H1 (cell line): Measurements from ENCODE around the gene SCMH1. TPM values are rescaled to one million over a fixed set of nuclear protein-coding genes. Genes with fewer than 3 reads are reported as not detected.

Experiments used
- CTCF ChIA-PET: fragments of 300-600 bp; sonication (Branson Sonifier 250); formaldehyde crosslinking; loops from one replicate; lab custom pipeline; 2021; ENCODE audit not compliant: partially characterized antibody; lab: Charles Lee
- POLR2A ChIA-PET: fragments of 300-600 bp; sonication (Branson Sonifier 250); formaldehyde crosslinking; loops from one replicate; lab custom pipeline; 2021; ENCODE audit warnings: inconsistent platforms; ENCODE audit not compliant: partially characterized antibody; lab: Charles Lee
- DNase-seq, 2 experiments: peaks; one replicate each; pipeline versions ENCODE4 v3.0.0 to v3.0.0-alpha.2; 2010 to 2022; ENCODE audit warnings: low spot score in 2 of 2, low read depth in 1 of 2, mixed read lengths in 1 of 2
- FAIRE-seq: peaks from 2 replicates; lab custom pipeline; 2011; peaks lifted over from hg19 to GRCh38; lab: Jason Lieb, UNC
- H2AFZ ChIP-seq: 2 replicates; pipeline ENCODE4 v1.8.1; 2012; ENCODE audit warnings: low read length, inconsistent platforms
- H2AK5ac ChIP-seq: 2 replicates; pipeline ENCODE4 v1.6.1; 2013; ENCODE audit warnings: low read depth, low read length
- H2BK120ac ChIP-seq: replicated peaks from 2 replicates; pipeline ENCODE3; 2013; ENCODE audit warnings: low read depth, low read length, inconsistent platforms
- H2BK12ac ChIP-seq: 2 replicates; pipeline ENCODE4 v1.6.1; 2013; ENCODE audit warnings: low read depth, low read length
- H2BK15ac ChIP-seq: 2 replicates; pipeline ENCODE4 v1.6.1; 2013; ENCODE audit warnings: low read length
- H2BK20ac ChIP-seq: 2 replicates; pipeline ENCODE4 v1.6.1; 2013; ENCODE audit warnings: low read length
- H2BK5ac ChIP-seq: 2 replicates; pipeline ENCODE4 v1.6.1; 2013; ENCODE audit warnings: low read depth, low read length
- H3K14ac ChIP-seq: 2 replicates; pipeline ENCODE4 v1.6.1; 2013; ENCODE audit warnings: inconsistent platforms; ENCODE audit not compliant: insufficient read length
- H3K18ac ChIP-seq: 2 replicates; pipeline ENCODE4 v1.6.1; 2013; ENCODE audit warnings: low read length; ENCODE audit errors: extremely low read depth
- H3K23ac ChIP-seq: 2 replicates; pipeline ENCODE4 v1.6.1; 2013; ENCODE audit warnings: inconsistent platforms; ENCODE audit not compliant: insufficient read length
- H3K23me2 ChIP-seq: 2 replicates; pipeline ENCODE4 v1.6.1; 2013; ENCODE audit warnings: low read depth, low read length
- H3K27ac ChIP-seq: 2 replicates; pipeline ENCODE4 v1.6.1; 2011; ENCODE audit warnings: low read depth, low read length, inconsistent platforms
- H3K27me3 ChIP-seq, 4 experiments: replicated peaks in 1 of 4; 1 replicate in 1 of 4; 2 replicates in 3 of 4; pipeline versions ENCODE4 v1.6.1 to v1.8.1; 2011 to 2013; ENCODE audit warnings: low read length in 3 of 4, mild to moderate bottlenecking in 3 of 4, inconsistent platforms in 2 of 4, mixed read lengths in 2 of 4, moderate library complexity in 1 of 4; ENCODE audit not compliant: control insufficient read depth in 3 of 4, insufficient read depth in 3 of 4; ENCODE audit errors: extremely low read depth in 1 of 4
- H3K36me3 ChIP-seq, 4 experiments: 2 replicates each; pipeline versions ENCODE4 v1.6.1 to v1.8.1; 2011 to 2013; ENCODE audit warnings: mild to moderate bottlenecking in 4 of 4, low read length in 3 of 4, moderate library complexity in 2 of 4, control low read depth in 1 of 4, inconsistent platforms in 1 of 4; ENCODE audit not compliant: insufficient read depth in 4 of 4, control insufficient read depth in 2 of 4
- H3K4ac ChIP-seq: replicated peaks from 2 replicates; pipeline ENCODE3; 2013; ENCODE audit warnings: low read length, low read depth, mixed read lengths, inconsistent platforms; ENCODE audit not compliant: insufficient read length
- H3K4me1 ChIP-seq, 4 experiments: replicated peaks in 1 of 4; 1 replicate in 1 of 4; 2 replicates in 3 of 4; pipeline versions ENCODE4 v1.6.1 to v1.8.1; 2011 to 2013; ENCODE audit warnings: low read length in 3 of 4, inconsistent platforms in 2 of 4, mixed read lengths in 1 of 4; ENCODE audit not compliant: insufficient read depth in 4 of 4, control insufficient read depth in 3 of 4
- H3K4me2 ChIP-seq, 2 experiments: 2 replicates each; pipeline versions ENCODE4 v1.6.1 to v1.8.1; 2011 to 2013; ENCODE audit warnings: low read depth in 2 of 2, low read length in 2 of 2, control low read depth in 1 of 2, inconsistent platforms in 1 of 2, mild to moderate bottlenecking in 1 of 2; ENCODE audit not compliant: insufficient read depth in 1 of 2
- H3K4me3 ChIP-seq, 4 experiments: fragments of 200-600, 300-600 bp in 1 of 4; sonication (generic), shearing (Covaris generic), sonication (Bioruptor Twin) in 1 of 4; 2 replicates each; pipeline versions ENCODE4 v1.5.1 to v1.8.1; 2011 to 2016; ENCODE audit warnings: low read length in 4 of 4, low read depth in 3 of 4, control low read depth in 2 of 4, inconsistent platforms in 2 of 4, mild to moderate bottlenecking in 2 of 4, mixed read lengths in 1 of 4, moderate library complexity in 1 of 4; ENCODE audit not compliant: insufficient read depth in 2 of 4; ENCODE audit errors: extremely low read depth in 1 of 4
- H3K56ac ChIP-seq: replicated peaks from 2 replicates; pipeline ENCODE3; 2013; ENCODE audit warnings: low read depth, mild to moderate bottlenecking, mixed read lengths, low read length, inconsistent platforms; ENCODE audit not compliant: insufficient read length
- H3K79me1 ChIP-seq: 2 replicates; pipeline ENCODE4 v1.6.1; 2013; ENCODE audit warnings: low read depth, low read length, control low read depth
- H3K79me2 ChIP-seq, 2 experiments: 2 replicates each; pipeline versions ENCODE4 v1.6.1 to v1.8.1; 2012 to 2013; ENCODE audit warnings: low read length in 2 of 2, mild to moderate bottlenecking in 2 of 2, inconsistent platforms in 1 of 2; ENCODE audit not compliant: insufficient read depth in 2 of 2, control insufficient read depth in 1 of 2
- H3K9ac ChIP-seq, 4 experiments: replicated peaks in 1 of 4; 1 replicate in 1 of 4; 2 replicates in 3 of 4; pipeline versions ENCODE4 v1.6.1 to v1.8.1; 2011 to 2013; ENCODE audit warnings: low read depth in 3 of 4, low read length in 3 of 4, control low read depth in 2 of 4, mild to moderate bottlenecking in 2 of 4, moderate library complexity in 2 of 4, inconsistent platforms in 1 of 4; ENCODE audit errors: extremely low read depth in 1 of 4
- H3K9me3 ChIP-seq, 2 experiments: 2 replicates each; pipeline versions ENCODE4 v1.6.1 to v1.8.1; 2012 to 2013; ENCODE audit warnings: mild to moderate bottlenecking in 2 of 2, moderate library complexity in 2 of 2, control low read depth in 1 of 2, inconsistent platforms in 1 of 2, low read depth in 1 of 2, low read length in 1 of 2, mixed read lengths in 1 of 2; ENCODE audit not compliant: insufficient read depth in 2 of 2
- H4K20me1 ChIP-seq, 2 experiments: replicated peaks in 1 of 2; 2 replicates each; pipeline versions ENCODE3 to v1.8.1; 2011 to 2013; ENCODE audit warnings: inconsistent platforms in 2 of 2, low read length in 2 of 2, mild to moderate bottlenecking in 1 of 2; ENCODE audit not compliant: insufficient read depth in 2 of 2, control insufficient read depth in 1 of 2
- H4K5ac ChIP-seq: 2 replicates; pipeline ENCODE4 v1.6.1; 2013; ENCODE audit warnings: low read length, low read depth, mixed read lengths, inconsistent platforms; ENCODE audit not compliant: insufficient read length
- H4K8ac ChIP-seq: 2 replicates; pipeline ENCODE4 v1.8.0; 2013; ENCODE audit warnings: mild to moderate bottlenecking, moderate library complexity, low read length, inconsistent platforms; ENCODE audit not compliant: insufficient read depth; ENCODE audit errors: extremely low read depth
- H4K91ac ChIP-seq: replicated peaks from 2 replicates; pipeline ENCODE3; 2013; ENCODE audit warnings: low read length, mixed read lengths, inconsistent platforms; ENCODE audit not compliant: insufficient read length
- CREB1 ChIP-seq: IDR thresholded peaks from 2 replicates; pipeline ENCODE4 v1.6.1; 2012; ENCODE audit warnings: inconsistent platforms
- EGR1 ChIP-seq: IDR thresholded peaks from 2 replicates; pipeline ENCODE4 v1.6.1; 2011; ENCODE audit warnings: low read depth, low read length, borderline replicate concordance
- FOSL1 ChIP-seq: IDR thresholded peaks from 2 replicates; pipeline ENCODE4 v1.6.1; 2011; ENCODE audit warnings: mild to moderate bottlenecking, low read depth, low read length, moderate library complexity; ENCODE audit not compliant: insufficient read depth
- RAD21 ChIP-seq, 2 experiments: IDR thresholded peaks in 1 of 2; conservative IDR thresholded peaks in 1 of 2; 2 replicates each; pipeline ENCODE4 v1.6.1; 2011; ENCODE audit warnings: low read depth in 2 of 2, low read length in 2 of 2, improper control_type of control experiment in 1 of 2, inconsistent platforms in 1 of 2, mild to moderate bottlenecking in 1 of 2, moderate library complexity in 1 of 2
- RBBP5 ChIP-seq: IDR thresholded peaks from 2 replicates; pipeline ENCODE4 v1.7.1; 2012; ENCODE audit warnings: low read depth, mild to moderate bottlenecking, inconsistent platforms, low read length, moderate library complexity, borderline replicate concordance
- RFX5 ChIP-seq: IDR thresholded peaks from 2 replicates; pipeline ENCODE4 v1.6.1; 2011; ENCODE audit warnings: low read depth, low read length, improper control_type of control experiment, borderline replicate concordance
- SIN3A ChIP-seq, 2 experiments: IDR thresholded peaks in 1 of 2; conservative IDR thresholded peaks in 1 of 2; 2 replicates each; pipeline ENCODE4 v1.6.1; 2011 to 2012; ENCODE audit warnings: low read length in 2 of 2, improper control_type of control experiment in 1 of 2, low read depth in 1 of 2, mild to moderate bottlenecking in 1 of 2
- TEAD4 ChIP-seq: IDR thresholded peaks from 2 replicates; pipeline ENCODE4 v1.6.1; 2012; ENCODE audit warnings: low read depth, low read length, inconsistent platforms, mixed read lengths
- USF2 ChIP-seq: IDR thresholded peaks from 2 replicates; pipeline ENCODE4 v1.6.1; 2011; ENCODE audit warnings: low read length, improper control_type of control experiment
- WGBS, 2 experiments: shearing (Covaris generic) in 1 of 2; methylation state at CpG; one replicate each; pipeline versions ENCODE4 v1.1.6 to v1.1.7; 2013 to 2015; ENCODE audit warnings: low lambda C conversion rate in 2 of 2, mixed read lengths in 2 of 2, inconsistent platforms in 1 of 2, low coverage in 1 of 2, missing lambda C conversion rate in 1 of 2; ENCODE audit not compliant: insufficient replicate concordance in 2 of 2, insufficient coverage in 1 of 2, insufficient read length in 1 of 2; ENCODE audit errors: extremely low coverage in 1 of 2, missing lambda C conversion rate in 1 of 2; 5-methylcytosine and 5-hydroxymethylcytosine counted together
- polyA plus RNA-seq, 7 experiments: library from polyadenylated mRNA; depleted of rRNA in 3 of 7; stranded (reverse) in 5 of 7; unstranded in 2 of 7; fragments of >200 nt in 5 of 7; fragments of 200-250 nt in 2 of 7; gene quantifications; 1 replicate in 5 of 7; 2 replicates in 1 of 7; 4 replicates in 1 of 7; pipeline versions ENCODE4 v1.2.1 to v1.2.3, GENCODE V29; 2011 to 2013; ENCODE audit warnings: missing spikeins in 2 of 7, mixed read lengths in 2 of 7
- total RNA-seq: library from RNA; stranded (reverse); fragmentation: NEBNext Ultra II Directional; extraction: Animal tissue kit (Norgen Biotek cat#: 25700); gene quantifications from 2 replicates; pipeline ENCODE4 v1.2.1, GENCODE V29; 2021

Gene SCMH1
- total and polyA plus RNA-seq, 2 of the 8 experiments (the other 6 are each of a cell fraction or from before 2014, with no cell fraction given) = 16.6 to 30.7 TPM

GRCh38 chr1:40997096-40997495 lies 245.0 kb downstream of the SCMH1 start:
- Histone ChIP-seq H2BK5ac (no peak overlapping the region), H3K4me2 (no peak overlapping the region), H3K9me3 (no peaks in the 10 kb centered on the region), H2BK20ac (no peak overlapping the region), H3K4me1 (no peaks in the 10 kb centered on the region), H2AFZ (no peak overlapping the region), H2BK15ac (no peak overlapping the region), H3K14ac (no peak overlapping the region), H3K36me3 (peaks cover 49 to 92% (median 76%) of the 10 kb centered on the region in 4 experiments), H3K23me2 (no peaks in the 10 kb centered on the region), H4K20me1 (peaks cover 0 to 17% of the 10 kb centered on the region in 2 experiments), H3K56ac (no peak overlapping the region), H3K4me3 (no peak overlapping the region), H3K4ac (no peak overlapping the region), H3K27ac (no peak overlapping the region), H2BK12ac (no peak overlapping the region), H3K23ac (no peak overlapping the region), H2AK5ac (no peak overlapping the region), H4K8ac (no peak overlapping the region), H4K5ac (no peak overlapping the region), H3K27me3 (no peaks in the 10 kb centered on the region), H4K91ac (no peak overlapping the region), H3K9ac (no peak overlapping the region; a peak in 1 of 7 replicates), H3K79me2 (peaks cover 0 to 2% of the 10 kb centered on the region in 2 experiments; a peak in 1 of 4 replicates), H2BK120ac (no peak overlapping the region), H3K79me1 (peaks cover 5% of the 10 kb centered on the region; the same call in 1 of the 2 replicates), H3K18ac (no peak overlapping the region)
- FAIRE-seq = no peak
- CTCF ChIA-PET = interaction anchor here (1.0 to 1.8 kb wide), 4 partner anchors 10 to 44 kb away, joined by 3 to 5 read pairs (median 3); no protein-coding TSS in a partner anchor
- POLR2A ChIA-PET = interaction anchor here (0.9 to 4.7 kb wide), 5 partner anchors 8 to 22 kb away, joined by 3 to 49 read pairs (median 5); partner anchors contain the start of gene CTPS1
- WGBS, 2 experiments = 90% methylated on average over 8 of the region's 8 CpGs; no CpG with 5 or more reads in 1 of the 2 experiments
- DNase-seq = no peak
- TF ChIP-seq FOSL1 (no peak), CREB1 (no peak), TEAD4 (no peak), RFX5 (no peak), RBBP5 (no peak), RAD21 (IDR thresholded peaks at IDR 0.05 in 1 of 2, conservative IDR thresholded peaks at IDR 0.05 in 1 of 2; ENCODE audit: low read depth in 2 of 2, low read length in 2 of 2) (no peak), EGR1 (no peak), SIN3A (conservative IDR thresholded peaks at IDR 0.05 in 1 of 2, IDR thresholded peaks at IDR 0.05 in 1 of 2; ENCODE audit: low read depth in 1 of 2, low read length in 2 of 2) (no peak), USF2 (no peak)
